A673 (cell line): ENCODE results near the gene MINDY4.

Source experiments
- CTCF ChIP-seq: fragments of 300-800, 200-600 bp; sonication (generic); conservative IDR thresholded peaks from 2 replicates; pipeline ENCODE4 v1.5.1; 2017; ENCODE audit warnings: low read depth, mild to moderate bottlenecking, antibody characterized with exemption, low read length, moderate library complexity, mixed read lengths
- EZH2 ChIP-seq: fragments of 200-600 bp; sonication (generic); IDR thresholded peaks from 2 replicates; pipeline ENCODE4 v1.6.1; 2017; ENCODE audit warnings: borderline replicate concordance, low read depth, mild to moderate bottlenecking, mixed read lengths, antibody characterized with exemption, low read length; ENCODE audit not compliant: poor library complexity, severe bottlenecking

GRCh38 chr7:30852744-30853288, 81.6 kb downstream of the MINDY4 start:
- TF ChIP-seq CTCF = no peak
- no peak for TF ChIP-seq EZH2
